Subcutaneous adipose tissue (tissue), 4 donors: Measurements from ENCODE around the gene PRRC2C. TPM values are rescaled to one million over a fixed set of nuclear protein-coding genes. Genes with fewer than 3 reads are reported as not detected.

Experiments
- total RNA-seq, 4 donors: library from RNA; depleted of rRNA; stranded (reverse); fragments of >200 nt; gene quantifications; one replicate each; pipeline ENCODE4 v1.1.0, GENCODE V29; 2016
- TF ChIP-seq, protein P1 (sequence below): fragments of 450-650 bp; IDR thresholded peaks from one replicate; pipeline ENCODE4 v1.5.1; 2016; ENCODE audit warnings: low read depth, mild to moderate bottlenecking, control low read depth, antibody characterized with exemption, moderate library complexity

Gene PRRC2C
- total RNA-seq, 4 donors from 2014 or later, result 75.3 to 102 (median 88.1) TPM

DNA sequence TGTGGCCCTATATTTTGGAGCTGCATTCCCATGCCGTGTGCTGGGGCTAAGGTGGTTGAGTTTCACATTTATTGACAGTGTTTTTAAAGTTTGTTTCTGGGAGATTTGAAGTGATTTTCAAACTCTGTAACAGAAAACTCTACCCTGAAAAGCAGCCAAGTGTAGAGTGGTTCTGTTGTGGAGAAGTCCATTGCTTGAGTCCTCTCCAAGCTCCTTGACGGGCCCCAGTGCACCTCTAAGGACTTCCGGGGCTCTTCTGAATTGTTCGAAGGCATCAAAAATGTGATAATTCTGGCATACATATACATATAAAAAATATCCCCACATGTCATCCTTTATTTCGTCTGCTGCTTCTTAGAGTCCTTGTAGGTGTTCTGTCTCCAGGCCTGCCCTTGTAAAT, 141.7 kb downstream of the PRRC2C start:
- TF ChIP-seq, protein P1, sequence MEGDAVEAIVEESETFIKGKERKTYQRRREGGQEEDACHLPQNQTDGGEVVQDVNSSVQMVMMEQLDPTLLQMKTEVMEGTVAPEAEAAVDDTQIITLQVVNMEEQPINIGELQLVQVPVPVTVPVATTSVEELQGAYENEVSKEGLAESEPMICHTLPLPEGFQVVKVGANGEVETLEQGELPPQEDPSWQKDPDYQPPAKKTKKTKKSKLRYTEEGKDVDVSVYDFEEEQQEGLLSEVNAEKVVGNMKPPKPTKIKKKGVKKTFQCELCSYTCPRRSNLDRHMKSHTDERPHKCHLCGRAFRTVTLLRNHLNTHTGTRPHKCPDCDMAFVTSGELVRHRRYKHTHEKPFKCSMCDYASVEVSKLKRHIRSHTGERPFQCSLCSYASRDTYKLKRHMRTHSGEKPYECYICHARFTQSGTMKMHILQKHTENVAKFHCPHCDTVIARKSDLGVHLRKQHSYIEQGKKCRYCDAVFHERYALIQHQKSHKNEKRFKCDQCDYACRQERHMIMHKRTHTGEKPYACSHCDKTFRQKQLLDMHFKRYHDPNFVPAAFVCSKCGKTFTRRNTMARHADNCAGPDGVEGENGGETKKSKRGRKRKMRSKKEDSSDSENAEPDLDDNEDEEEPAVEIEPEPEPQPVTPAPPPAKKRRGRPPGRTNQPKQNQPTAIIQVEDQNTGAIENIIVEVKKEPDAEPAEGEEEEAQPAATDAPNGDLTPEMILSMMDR, result no peak

DNA sequence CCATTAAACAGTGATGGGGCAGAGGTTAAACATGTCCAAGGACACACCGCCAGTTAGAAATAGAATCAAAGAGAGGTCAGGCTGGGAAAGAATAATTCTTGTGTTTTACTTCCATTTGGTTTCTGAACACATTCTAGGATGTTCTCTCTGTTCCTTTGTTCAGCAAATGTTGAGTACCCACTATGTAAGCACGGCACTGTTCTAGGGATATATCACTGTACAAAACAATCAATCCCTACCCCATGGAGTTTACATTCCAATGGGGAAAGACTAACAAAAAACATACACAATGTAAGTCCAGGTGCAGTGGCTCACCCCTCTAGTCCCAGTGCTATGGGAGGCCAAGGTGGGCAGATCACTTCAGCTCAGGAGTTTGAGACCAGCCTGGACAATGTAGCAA, 142.9 kb downstream of the PRRC2C start:
- TF ChIP-seq, protein P1, result no peak

DNA sequence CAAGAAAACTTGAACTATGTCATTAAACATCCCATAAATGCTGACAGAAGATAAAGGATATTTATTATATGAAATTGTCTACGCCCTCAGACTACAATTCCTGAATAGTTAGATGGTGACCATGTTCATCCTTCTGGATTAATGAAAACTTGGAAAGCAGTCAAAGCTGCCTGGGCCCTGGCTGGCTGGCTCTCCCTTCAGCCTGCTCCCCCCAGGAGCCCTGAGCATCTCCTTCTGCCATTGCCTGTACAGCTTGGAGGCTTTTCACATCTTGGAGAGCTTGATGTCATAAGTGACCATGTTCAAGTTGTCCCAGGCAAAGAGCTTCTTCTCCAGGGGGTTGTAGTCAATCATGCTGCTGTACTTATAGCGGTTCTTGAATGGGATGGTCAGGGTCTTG, 150.3 kb downstream of the PRRC2C start:
- TF ChIP-seq, protein P1, result no peak

DNA sequence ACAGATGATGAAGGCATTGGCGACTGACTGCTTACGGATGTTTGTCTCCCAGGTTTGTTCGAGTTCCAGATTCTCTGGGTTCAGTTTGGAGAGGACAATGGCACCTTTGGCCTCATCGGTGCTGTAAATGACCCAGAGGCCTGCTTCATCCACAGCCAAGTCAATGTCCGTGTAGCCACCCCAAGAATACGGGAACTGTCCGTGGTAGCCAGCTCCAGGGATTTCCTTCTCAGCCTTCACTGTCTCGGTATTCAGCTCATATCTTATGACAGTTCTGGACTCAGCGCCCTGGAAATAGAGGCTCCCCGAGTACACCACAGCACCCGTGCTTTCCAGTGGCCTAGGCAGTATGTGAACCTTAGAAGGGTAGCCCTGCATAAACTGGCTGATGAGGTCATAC, 150.8 kb downstream of the PRRC2C start:
- TF ChIP-seq, protein P1, result no peak

DNA sequence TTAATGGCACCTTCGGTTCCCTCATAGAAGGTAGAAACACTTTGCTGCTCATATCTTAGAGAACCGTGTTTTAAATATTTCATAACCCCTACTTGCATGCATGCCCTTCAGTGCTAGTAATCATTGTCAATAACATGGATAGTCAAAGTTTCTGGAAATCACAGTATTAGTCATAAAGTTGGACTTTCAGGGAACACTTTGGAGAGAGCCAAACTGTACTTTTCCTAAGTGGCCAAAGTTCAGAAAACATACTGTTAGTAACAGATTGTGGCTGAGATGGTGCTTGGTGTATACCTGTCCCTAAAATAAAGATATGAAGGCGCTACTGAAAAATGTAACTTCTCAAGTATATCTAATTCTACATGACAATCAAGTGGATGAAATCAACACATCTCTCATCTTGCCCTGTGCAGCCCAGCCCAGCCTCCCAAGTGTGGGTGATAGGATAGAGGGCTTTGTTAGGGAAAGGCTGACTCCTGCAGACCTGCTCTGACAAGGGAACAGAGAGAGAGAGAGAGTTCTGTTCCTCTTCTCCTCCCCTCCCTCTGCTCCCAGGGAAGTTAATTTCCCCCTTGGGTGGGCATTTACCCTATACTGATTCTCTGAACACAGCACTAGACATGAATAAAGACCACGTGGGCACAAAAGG, 152.7 kb downstream of the PRRC2C start:
- TF ChIP-seq, protein P1, result no peak

DNA sequence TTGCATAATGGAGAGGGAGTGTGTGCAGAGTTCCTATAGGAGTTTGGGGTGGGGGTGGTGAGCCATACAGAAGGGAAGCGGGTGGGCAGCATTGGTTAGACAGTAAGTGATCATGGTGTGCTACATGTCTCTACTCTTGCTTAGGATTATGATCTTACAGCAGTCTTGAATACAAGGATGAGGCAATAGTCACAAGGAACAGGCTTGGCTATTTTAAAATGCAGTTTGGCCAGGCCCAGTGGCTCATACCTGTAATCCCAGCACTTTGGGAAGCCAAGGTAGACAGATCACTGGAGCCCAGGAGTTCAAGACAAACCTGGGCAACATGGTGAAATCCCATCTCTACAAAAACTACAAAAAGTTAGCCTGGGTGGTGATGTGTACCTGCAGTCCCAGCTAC, 154.9 kb downstream of the PRRC2C start:
- TF ChIP-seq, protein P1, result no peak

DNA sequence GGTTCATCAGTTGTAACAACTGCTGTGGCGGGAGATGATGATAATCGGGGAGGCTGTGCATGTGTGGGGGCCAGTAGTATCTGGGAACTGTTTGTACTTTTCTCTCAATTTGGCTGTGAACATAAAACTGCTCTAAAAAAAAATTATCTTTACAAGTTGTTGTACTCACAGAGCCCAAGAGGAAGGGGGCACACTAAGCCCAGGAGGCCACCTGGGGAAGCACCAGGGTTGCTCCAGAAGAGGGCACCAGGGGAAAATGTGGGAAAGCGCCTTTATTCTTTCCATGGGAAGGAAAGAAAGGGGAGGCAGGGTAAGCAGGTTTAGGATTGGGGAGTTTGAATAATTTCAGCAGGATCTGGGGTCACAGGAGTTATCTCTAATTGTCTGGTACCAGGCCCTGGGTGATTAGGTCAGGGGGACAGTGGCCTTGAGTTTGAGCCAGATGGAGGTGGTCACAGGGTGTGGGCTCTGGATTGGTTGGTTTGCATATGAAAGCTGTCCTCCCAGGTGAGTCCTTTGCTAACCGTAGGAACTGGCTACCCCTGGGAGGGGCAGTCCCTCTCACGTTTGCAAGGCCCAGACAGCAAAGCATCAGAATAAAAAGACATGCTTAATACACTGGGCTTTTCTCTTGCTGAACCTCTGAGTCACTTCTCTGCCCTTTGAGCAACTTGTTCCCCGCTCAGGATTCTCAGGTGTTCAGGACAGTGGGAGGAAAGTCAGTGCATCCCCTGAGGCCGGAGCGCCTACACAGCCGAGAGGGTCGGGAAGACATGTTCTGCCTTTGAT, 155.9 kb downstream of the PRRC2C start:
- TF ChIP-seq, protein P1, result no peak
